Neural cell (in vitro differentiated cells): Measurements from ENCODE around the gene CIRBP. TPM values are rescaled to one million over a fixed set of nuclear protein-coding genes. Genes with fewer than 3 reads are reported as not detected.

Source experiments
- H2AFZ ChIP-seq: fragments of 200-600, 300-800 bp; sonication (generic), shearing (Covaris generic); 2 replicates; pipeline ENCODE4 v1.6.0; 2014; ENCODE audit warnings: low read depth, mild to moderate bottlenecking, antibody characterized with exemption, low read length, moderate library complexity
- H3F3A ChIP-seq: fragments of 200-600 bp; shearing (Covaris generic); 2 replicates; pipeline ENCODE4 v1.6.1; 2016; ENCODE audit warnings: mild to moderate bottlenecking, moderate library complexity, mixed read lengths, antibody characterized with exemption, low read length; ENCODE audit not compliant: insufficient read depth, poor library complexity, severe bottlenecking
- H3K27ac ChIP-seq: fragments of 200-600, 300-800 bp; sonication (generic), shearing (Covaris generic); 2 replicates; pipeline ENCODE4 v1.5.1; 2014; ENCODE audit warnings: mild to moderate bottlenecking, low read length, moderate library complexity
- H3K27me3 ChIP-seq: fragments of 300-800, 200-600 bp; sonication (generic), shearing (Covaris generic); 2 replicates; pipeline ENCODE4 v1.6.0; 2014; ENCODE audit warnings: mild to moderate bottlenecking, low read depth, low read length, moderate library complexity; ENCODE audit not compliant: insufficient read depth
- H3K36me3 ChIP-seq: fragments of 300-800, 200-600 bp; sonication (generic), shearing (Covaris generic); 2 replicates; pipeline ENCODE4 v1.5.1; 2014; ENCODE audit warnings: mild to moderate bottlenecking, antibody characterized with exemption, low read length, moderate library complexity; ENCODE audit not compliant: insufficient read depth
- H3K4me2 ChIP-seq: fragments of 300-800, 200-600 bp; sonication (generic), shearing (Covaris generic); 2 replicates; pipeline ENCODE4 v1.6.0; 2014; ENCODE audit warnings: mild to moderate bottlenecking, low read length
- H3K4me3 ChIP-seq: fragments of 300-800, 200-600 bp; sonication (generic), shearing (Covaris generic); 2 replicates; pipeline ENCODE4 v1.5.1; 2014; ENCODE audit warnings: mild to moderate bottlenecking, low read length, moderate library complexity
- H3K79me2 ChIP-seq: fragments of 200-600 bp; shearing (Covaris generic); replicated peaks from 2 replicates; pipeline ENCODE4 v1.6.0; 2014; ENCODE audit warnings: mild to moderate bottlenecking, low read length, moderate library complexity; ENCODE audit not compliant: insufficient read depth
- H3K9ac ChIP-seq: fragments of 300-800, 200-600 bp; sonication (generic), shearing (Covaris generic); 2 replicates; pipeline ENCODE4 v1.6.1; 2016; ENCODE audit warnings: mild to moderate bottlenecking, low read length, mixed read lengths
- H3K9me2 ChIP-seq: fragments of 200-600 bp; shearing (Covaris generic); 2 replicates; pipeline ENCODE4 v1.6.1; 2016; ENCODE audit warnings: mild to moderate bottlenecking, low read length, mixed read lengths; ENCODE audit not compliant: insufficient read depth
- H3K9me3 ChIP-seq: fragments of 200-600, 300-800 bp; sonication (generic), shearing (Covaris generic); 2 replicates; pipeline ENCODE4 v1.6.1; 2016; ENCODE audit warnings: mild to moderate bottlenecking, mixed run types, low read length, moderate library complexity, mixed read lengths
- H4K20me1 ChIP-seq: fragments of 200-600 bp; shearing (Covaris generic); 2 replicates; pipeline ENCODE4 v1.6.1; 2016; ENCODE audit warnings: mild to moderate bottlenecking, mixed run types; ENCODE audit not compliant: insufficient read depth
- EP300 ChIP-seq: fragments of 450-650 bp; conservative IDR thresholded peaks from 2 replicates; pipeline ENCODE4 v1.6.1; 2014; ENCODE audit warnings: antibody characterized with exemption, mild to moderate bottlenecking, moderate library complexity; ENCODE audit not compliant: poor library complexity, severe bottlenecking
- EZH2 ChIP-seq: fragments of 200-600, 300-800 bp; shearing (Covaris generic), sonication (generic); IDR thresholded peaks from 2 replicates; pipeline ENCODE4 v1.6.1; 2014; ENCODE audit warnings: antibody characterized with exemption, low read length, borderline replicate concordance, mild to moderate bottlenecking; ENCODE audit not compliant: insufficient read depth, poor library complexity, severe bottlenecking
- MXI1 ChIP-seq: fragments of 450-650 bp; conservative IDR thresholded peaks from 2 replicates; pipeline ENCODE4 v1.6.1; 2014; ENCODE audit warnings: antibody characterized with exemption, mild to moderate bottlenecking; ENCODE audit not compliant: poor library complexity, severe bottlenecking
- POLR2AphosphoS5 ChIP-seq: IDR thresholded peaks from 2 replicates; pipeline ENCODE4 v1.6.1; 2012
- RAD21 ChIP-seq: fragments of 450-650 bp; conservative IDR thresholded peaks from 2 replicates; pipeline ENCODE4 v1.6.1; 2014; ENCODE audit warnings: antibody characterized with exemption, mild to moderate bottlenecking, moderate library complexity
- SMC3 ChIP-seq: fragments of 450-650 bp; conservative IDR thresholded peaks from 2 replicates; pipeline ENCODE4 v1.6.1; 2014; ENCODE audit warnings: antibody characterized with exemption, mild to moderate bottlenecking, moderate library complexity; ENCODE audit not compliant: poor library complexity
- TAF1 ChIP-seq: IDR thresholded peaks from 2 replicates; pipeline ENCODE4 v1.6.1; 2012; ENCODE audit warnings: low read depth
- polyA plus RNA-seq: library from polyadenylated mRNA; depleted of rRNA; stranded (reverse); fragments of >200 nt; gene quantifications from 2 replicates; pipeline ENCODE4 v1.2.3, GENCODE V29; 2014
- TF ChIP-seq, protein P1 (sequence below): IDR thresholded peaks from 2 replicates; pipeline ENCODE4 v1.6.1; 2012; ENCODE audit warnings: borderline replicate concordance
- TF ChIP-seq, protein P2 (sequence below): fragments of 450-650 bp; IDR thresholded peaks from 2 replicates; pipeline ENCODE4 v1.5.1; 2014; ENCODE audit warnings: antibody characterized with exemption, mild to moderate bottlenecking, moderate library complexity; ENCODE audit not compliant: poor library complexity, severe bottlenecking

The CIRBP gene
- polyA plus RNA-seq, 1 donor from 2014 or later = 1,663 TPM

DNA sequence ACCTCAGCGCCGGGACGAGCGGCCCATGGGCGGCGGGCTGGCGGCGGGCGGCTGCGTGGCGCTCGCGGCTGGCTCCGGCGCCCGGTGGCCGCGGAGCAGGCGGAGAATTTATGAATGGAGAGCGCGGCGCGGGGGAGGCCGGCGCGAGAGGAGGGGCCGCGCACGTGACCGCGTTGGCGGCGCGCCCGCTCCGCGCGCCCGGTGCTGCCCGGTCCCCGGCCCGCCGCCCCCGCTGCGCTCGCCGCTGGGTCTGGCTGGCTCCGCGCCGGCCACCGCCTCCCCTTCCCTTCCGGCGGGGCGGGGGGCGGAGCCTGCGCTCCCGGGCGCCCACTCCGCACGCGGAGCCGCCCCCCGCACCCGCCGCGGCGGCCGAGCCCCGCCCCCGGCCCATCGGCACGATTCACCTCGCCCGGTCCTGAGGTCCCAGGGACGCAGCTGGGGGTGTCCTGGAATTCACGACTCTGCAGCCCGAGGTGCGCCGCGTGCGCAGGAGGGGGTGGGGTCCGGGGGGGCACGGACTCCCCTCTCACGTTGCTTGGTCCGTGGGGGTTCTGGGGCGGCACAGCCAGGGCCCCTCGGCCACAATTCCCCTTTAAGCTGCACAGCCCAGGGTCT is 31.3 kb upstream of the CIRBP start, which contains the start of gene CBARP:
Gene CBARP, minus strand, starts transcription at position 252 of the 615 bp plus-strand sequence. CDS start 1,905 bp downstream, outside the sequence.
- peak within 1 kb of the TSS; percentile 94 for H3K27ac ChIP-seq
- H3K4me2 ChIP-seq = peak within 1 kb of the TSS; percentile 53
- no peaks in the 10 kb centered on the region for H3K36me3 ChIP-seq
- H3K9me2 ChIP-seq = no peaks in the 10 kb centered on the region
- no peaks in the 10 kb centered on the region for H4K20me1 ChIP-seq
- no peaks in the 10 kb centered on the region for H3K27me3 ChIP-seq
- TF ChIP-seq EP300 (no peak), POLR2AphosphoS5 (peak; percentile 60)
- peak within 1 kb of the TSS; percentile 93 for H3K9ac ChIP-seq
- peak within 1 kb of the TSS; percentile 85 for H3K4me3 ChIP-seq
- H3K79me2 ChIP-seq = peaks cover 13% of the 10 kb centered on the region
- no peak within 1 kb of the TSS for H2AFZ ChIP-seq
- peaks cover 4% of the 10 kb centered on the region for H3F3A ChIP-seq
- no peaks in the 10 kb centered on the region for H3K9me3 ChIP-seq

DNA sequence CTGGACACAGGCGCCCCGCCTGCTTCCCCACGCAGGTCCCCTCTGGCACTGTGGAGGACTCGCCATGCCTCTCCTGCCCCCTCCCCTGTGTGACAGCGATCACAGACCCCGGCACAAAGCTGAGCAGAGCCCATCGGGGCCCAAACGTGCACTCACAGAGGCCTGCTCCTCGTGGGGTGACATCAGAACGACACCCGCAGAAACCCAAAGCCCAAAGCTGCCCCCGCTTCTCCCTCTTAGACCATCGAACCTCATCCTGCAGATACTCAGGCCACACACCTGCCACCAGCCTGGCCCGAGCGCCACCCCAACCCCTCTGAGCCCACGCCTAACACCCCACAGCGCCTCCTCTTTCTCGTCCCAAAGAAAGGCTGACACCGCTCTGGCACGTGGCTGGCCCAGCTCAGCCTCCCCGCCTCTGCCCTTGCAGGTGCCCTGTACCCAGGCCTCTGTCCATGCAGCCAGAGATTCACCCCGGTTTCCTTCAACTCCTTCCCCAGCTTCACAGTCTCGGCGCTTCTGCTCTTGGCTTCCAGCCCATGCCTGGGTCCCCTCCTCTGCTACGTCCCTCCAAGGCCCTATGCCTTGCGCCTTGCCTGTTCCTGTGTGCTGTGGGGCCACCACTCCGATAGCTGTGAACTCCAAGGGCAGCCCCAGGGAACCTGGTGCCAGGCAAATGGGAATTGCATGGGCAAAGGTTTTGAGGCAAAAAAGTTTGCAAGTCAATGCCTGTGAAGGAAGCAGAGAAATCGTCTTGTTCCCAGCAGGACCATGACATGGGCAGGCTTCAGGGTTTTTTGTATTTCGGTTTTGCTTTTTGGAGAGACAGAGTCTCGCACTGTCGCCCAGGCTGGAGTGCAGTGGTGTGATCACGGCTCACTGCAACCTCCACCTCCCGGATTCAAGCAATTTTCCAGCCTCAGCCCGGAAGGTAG is 30.5 kb upstream of the CIRBP start:
- peaks cover 4% of the 10 kb centered on the region for H3F3A ChIP-seq
- H3K4me3 ChIP-seq = peak overlapping the region; percentile 65
- H3K9me2 ChIP-seq = no peaks in the 10 kb centered on the region
- no peaks in the 10 kb centered on the region for H4K20me1 ChIP-seq
- no peak overlapping the region for H3K4me2 ChIP-seq
- TF ChIP-seq, protein P1, sequence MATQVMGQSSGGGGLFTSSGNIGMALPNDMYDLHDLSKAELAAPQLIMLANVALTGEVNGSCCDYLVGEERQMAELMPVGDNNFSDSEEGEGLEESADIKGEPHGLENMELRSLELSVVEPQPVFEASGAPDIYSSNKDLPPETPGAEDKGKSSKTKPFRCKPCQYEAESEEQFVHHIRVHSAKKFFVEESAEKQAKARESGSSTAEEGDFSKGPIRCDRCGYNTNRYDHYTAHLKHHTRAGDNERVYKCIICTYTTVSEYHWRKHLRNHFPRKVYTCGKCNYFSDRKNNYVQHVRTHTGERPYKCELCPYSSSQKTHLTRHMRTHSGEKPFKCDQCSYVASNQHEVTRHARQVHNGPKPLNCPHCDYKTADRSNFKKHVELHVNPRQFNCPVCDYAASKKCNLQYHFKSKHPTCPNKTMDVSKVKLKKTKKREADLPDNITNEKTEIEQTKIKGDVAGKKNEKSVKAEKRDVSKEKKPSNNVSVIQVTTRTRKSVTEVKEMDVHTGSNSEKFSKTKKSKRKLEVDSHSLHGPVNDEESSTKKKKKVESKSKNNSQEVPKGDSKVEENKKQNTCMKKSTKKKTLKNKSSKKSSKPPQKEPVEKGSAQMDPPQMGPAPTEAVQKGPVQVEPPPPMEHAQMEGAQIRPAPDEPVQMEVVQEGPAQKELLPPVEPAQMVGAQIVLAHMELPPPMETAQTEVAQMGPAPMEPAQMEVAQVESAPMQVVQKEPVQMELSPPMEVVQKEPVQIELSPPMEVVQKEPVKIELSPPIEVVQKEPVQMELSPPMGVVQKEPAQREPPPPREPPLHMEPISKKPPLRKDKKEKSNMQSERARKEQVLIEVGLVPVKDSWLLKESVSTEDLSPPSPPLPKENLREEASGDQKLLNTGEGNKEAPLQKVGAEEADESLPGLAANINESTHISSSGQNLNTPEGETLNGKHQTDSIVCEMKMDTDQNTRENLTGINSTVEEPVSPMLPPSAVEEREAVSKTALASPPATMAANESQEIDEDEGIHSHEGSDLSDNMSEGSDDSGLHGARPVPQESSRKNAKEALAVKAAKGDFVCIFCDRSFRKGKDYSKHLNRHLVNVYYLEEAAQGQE = no peak
- TF ChIP-seq MXI1 = no peak
- H2AFZ ChIP-seq = no peak overlapping the region
- no peaks in the 10 kb centered on the region for H3K36me3 ChIP-seq
- peak overlapping the region; percentile 94 for H3K27ac ChIP-seq
- peaks cover 13% of the 10 kb centered on the region for H3K79me2 ChIP-seq
- H3K9me3 ChIP-seq = no peaks in the 10 kb centered on the region
- H3K9ac ChIP-seq = peak overlapping the region; percentile 93
- H3K27me3 ChIP-seq = no peaks in the 10 kb centered on the region

DNA sequence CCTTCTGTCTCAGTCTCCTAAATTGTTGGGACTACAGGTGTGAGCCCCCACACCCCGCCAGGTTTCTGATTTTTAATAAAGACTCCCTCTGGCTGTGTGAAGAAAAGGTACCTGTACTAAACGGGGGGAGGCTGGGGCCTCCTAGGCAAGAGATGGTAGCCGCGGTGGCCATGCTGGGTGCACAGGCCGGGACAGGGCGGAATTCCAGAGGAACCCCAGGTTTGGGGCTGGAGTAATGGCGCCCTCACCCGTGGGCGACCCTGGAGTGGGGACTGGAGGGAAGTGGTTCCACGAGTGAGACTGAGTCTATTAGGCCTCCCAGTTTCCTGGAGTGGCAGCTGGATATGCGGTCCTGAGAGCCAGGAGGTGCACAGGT is 29.7 kb upstream of the CIRBP start:
- H3K79me2 ChIP-seq = peaks cover 13% of the 10 kb centered on the region
- peak overlapping the region; percentile 94 for H3K27ac ChIP-seq
- no peaks in the 10 kb centered on the region for H3K36me3 ChIP-seq
- H3K9me3 ChIP-seq = no peaks in the 10 kb centered on the region
- no peaks in the 10 kb centered on the region for H4K20me1 ChIP-seq
- H3K27me3 ChIP-seq = no peaks in the 10 kb centered on the region
- TF ChIP-seq, protein P2, sequence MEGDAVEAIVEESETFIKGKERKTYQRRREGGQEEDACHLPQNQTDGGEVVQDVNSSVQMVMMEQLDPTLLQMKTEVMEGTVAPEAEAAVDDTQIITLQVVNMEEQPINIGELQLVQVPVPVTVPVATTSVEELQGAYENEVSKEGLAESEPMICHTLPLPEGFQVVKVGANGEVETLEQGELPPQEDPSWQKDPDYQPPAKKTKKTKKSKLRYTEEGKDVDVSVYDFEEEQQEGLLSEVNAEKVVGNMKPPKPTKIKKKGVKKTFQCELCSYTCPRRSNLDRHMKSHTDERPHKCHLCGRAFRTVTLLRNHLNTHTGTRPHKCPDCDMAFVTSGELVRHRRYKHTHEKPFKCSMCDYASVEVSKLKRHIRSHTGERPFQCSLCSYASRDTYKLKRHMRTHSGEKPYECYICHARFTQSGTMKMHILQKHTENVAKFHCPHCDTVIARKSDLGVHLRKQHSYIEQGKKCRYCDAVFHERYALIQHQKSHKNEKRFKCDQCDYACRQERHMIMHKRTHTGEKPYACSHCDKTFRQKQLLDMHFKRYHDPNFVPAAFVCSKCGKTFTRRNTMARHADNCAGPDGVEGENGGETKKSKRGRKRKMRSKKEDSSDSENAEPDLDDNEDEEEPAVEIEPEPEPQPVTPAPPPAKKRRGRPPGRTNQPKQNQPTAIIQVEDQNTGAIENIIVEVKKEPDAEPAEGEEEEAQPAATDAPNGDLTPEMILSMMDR = no peak
- TF ChIP-seq MXI1 (no peak), EZH2 (no peak), EP300 (no peak), POLR2AphosphoS5 (no peak), TAF1 (no peak), SMC3 (no peak), RAD21 (no peak)
- TF ChIP-seq, protein P1 = no peak
- H3K4me3 ChIP-seq = peak overlapping the region; percentile 69
- H2AFZ ChIP-seq = no peak overlapping the region
- H3K9ac ChIP-seq = peak overlapping the region; percentile 92
- peaks cover 4% of the 10 kb centered on the region for H3F3A ChIP-seq
- H3K4me2 ChIP-seq = peak overlapping the region; percentile 82
- no peaks in the 10 kb centered on the region for H3K9me2 ChIP-seq
